HG02610 (cell line): ENCODE results near the gene RAB44.

Source experiments
- ATAC-seq: cut with Tn5 transposase; IDR thresholded peaks from one replicate; pipeline ENCODE4 v1.9.1; 2021; ENCODE audit warnings: mild to moderate bottlenecking, moderate library complexity; ENCODE audit not compliant: unreplicated experiment

Gene RAB44

GRCh38 chr6:36727505-36728021, 29.9 kb downstream of the RAB44 start:
- no peak for ATAC-seq

- ATAC-seq = no peak
Observed at GRCh38 chr6:36728289-36729160, 30.9 kb downstream of the RAB44 start.

- ATAC-seq = no peak
Observed at GRCh38 chr6:36729161-36729524, 31.5 kb downstream of the RAB44 start.

- no peak for ATAC-seq
Observed at GRCh38 chr6:36730424-36731380, 33.1 kb downstream of the RAB44 start.

- ATAC-seq = no peak
Observed at GRCh38 chr6:36731622-36732310, 34.1 kb downstream of the RAB44 start.

- no peak for ATAC-seq
Observed at GRCh38 chr6:36733300-36733699, 35.7 kb downstream of the RAB44 start.

- ATAC-seq = no peak
Observed at GRCh38 chr6:36734486-36735060, 36.9 kb downstream of the RAB44 start.

- no peak for ATAC-seq
Observed at GRCh38 chr6:36735110-36736071, 37.8 kb downstream of the RAB44 start.

GRCh38 chr6:36737043-36737785, 39.6 kb downstream of the RAB44 start:
- ATAC-seq = no peak

- no peak for ATAC-seq
Observed at GRCh38 chr6:36738108-36738507, 40.5 kb downstream of the RAB44 start.

GRCh38 chr6:36739947-36740817, 42.6 kb downstream of the RAB44 start:
- no peak for ATAC-seq

GRCh38 chr6:36740818-36741179, 43.2 kb downstream of the RAB44 start:
- ATAC-seq = no peak

GRCh38 chr6:36742146-36742545, 44.5 kb downstream of the RAB44 start:
- ATAC-seq = no peak

GRCh38 chr6:36743032-36743431, 45.4 kb downstream of the RAB44 start:
- ATAC-seq = no peak

GRCh38 chr6:36743538-36744303, 46.1 kb downstream of the RAB44 start:
- no peak for ATAC-seq

GRCh38 chr6:36744304-36744673, 46.7 kb downstream of the RAB44 start:
- ATAC-seq = no peak

GRCh38 chr6:36745283-36745682, 47.7 kb downstream of the RAB44 start:
- ATAC-seq = no peak
